Measurements from ENCODE around the gene WDR88.
A peak's percentile ranks its signal among the peaks of the same experiment; 100 is the strongest.

WDR88 gene

GRCh38 chr19:33134571-33135041, 2.7 kb downstream of the WDR88 start:
- Histone ChIP-seq H3K9me3 (ENCODE audit: insufficient read depth, low read length) (no peaks in the 10 kb centered on the region), H2AFZ (ENCODE audit: low read depth, low read length) (no peak overlapping the region), H3K9ac (ENCODE audit: low read length) (no peak overlapping the region), H3K4me1 (ENCODE audit: low read length) (no peaks in the 10 kb centered on the region), H3K36me3 (replicated peaks; ENCODE audit: low read depth, low read length) (no peaks in the 10 kb centered on the region), H3K27me3 (ENCODE audit: low read depth, low read length) (no peaks in the 10 kb centered on the region), H3K4me2 (ENCODE audit: low read length) (no peak overlapping the region), H3K79me2 (ENCODE audit: low read length) (no peaks in the 10 kb centered on the region), H3K4me3 (ENCODE audit: low read length) (no peak overlapping the region), H3K27ac (ENCODE audit: low read length) (no peak overlapping the region), H4K20me1 (ENCODE audit: insufficient read depth, low read length) (no peaks in the 10 kb centered on the region)
- TF ChIP-seq CTCF (IDR thresholded peaks at IDR 0.05; ENCODE audit: low read depth, low read length) (no peak), EZH2phosphoT487 (IDR thresholded peaks at IDR 0.05; ENCODE audit: low read depth) (no peak)

- Histone ChIP-seq H3K9me3 (ENCODE audit: insufficient read depth, low read length) (no peaks in the 10 kb centered on the region), H3K27ac (ENCODE audit: low read length) (no peak overlapping the region), H2AFZ (ENCODE audit: low read depth, low read length) (no peak overlapping the region), H3K9ac (ENCODE audit: low read length) (no peak overlapping the region), H3K36me3 (replicated peaks; ENCODE audit: low read depth, low read length) (no peaks in the 10 kb centered on the region), H3K79me2 (ENCODE audit: low read length) (no peaks in the 10 kb centered on the region), H3K27me3 (ENCODE audit: low read depth, low read length) (peaks cover 6% of the 10 kb centered on the region; the same call in 1 of the 2 replicates), H3K4me1 (ENCODE audit: low read length) (0 out of 2 replicates have a peak, but pooled peaks cover 3% of the 10 kb centered on the region), H3K4me3 (ENCODE audit: low read length) (no peak overlapping the region), H4K20me1 (ENCODE audit: insufficient read depth, low read length) (no peaks in the 10 kb centered on the region), H3K4me2 (ENCODE audit: low read length) (no peak overlapping the region)
- TF ChIP-seq EZH2phosphoT487 (IDR thresholded peaks at IDR 0.05; ENCODE audit: low read depth) = no peak
- no peak for TF ChIP-seq CTCF (IDR thresholded peaks at IDR 0.05; ENCODE audit: low read depth, low read length)
These were observed 7.3 kb downstream of the WDR88 start for GRCh38 chr19:33139165-33139564.

- H2AFZ ChIP-seq (ENCODE audit: low read depth, low read length) = peak overlapping the region; percentile 89
- peak overlapping the region; percentile 40; the same call in 1 of the 2 replicates for H3K9ac ChIP-seq (ENCODE audit: low read length)
- H3K27me3 ChIP-seq (ENCODE audit: low read depth, low read length) = peaks cover 6% of the 10 kb centered on the region; the same call in 1 of the 2 replicates
- no peaks in the 10 kb centered on the region for H3K9me3 ChIP-seq (ENCODE audit: insufficient read depth, low read length)
- H4K20me1 ChIP-seq (ENCODE audit: insufficient read depth, low read length) = no peaks in the 10 kb centered on the region
- no peaks in the 10 kb centered on the region for H3K79me2 ChIP-seq (ENCODE audit: low read length)
- 0 out of 2 replicates have a peak, but pooled peaks cover 3% of the 10 kb centered on the region for H3K4me1 ChIP-seq (ENCODE audit: low read length)
- H3K36me3 ChIP-seq (replicated peaks; ENCODE audit: low read depth, low read length) = no peaks in the 10 kb centered on the region
- TF ChIP-seq CTCF (IDR thresholded peaks at IDR 0.05; ENCODE audit: low read depth, low read length) = peak; percentile 94
- TF ChIP-seq EZH2phosphoT487 (IDR thresholded peaks at IDR 0.05; ENCODE audit: low read depth) = no peak
- H3K4me2 ChIP-seq (ENCODE audit: low read length) = peak overlapping the region; percentile 50
- peak overlapping the region; percentile 70 for H3K4me3 ChIP-seq (ENCODE audit: low read length)
- H3K27ac ChIP-seq (ENCODE audit: low read length) = no peak overlapping the region
These were observed 12.0 kb downstream of the WDR88 start for GRCh38 chr19:33143897-33144405.

GRCh38 chr19:33146209-33146608, 14.3 kb downstream of the WDR88 start:
- H3K4me1 ChIP-seq (ENCODE audit: low read length) = 0 out of 2 replicates have a peak, but pooled peaks cover 3% of the 10 kb centered on the region
- no peaks in the 10 kb centered on the region for H3K9me3 ChIP-seq (ENCODE audit: insufficient read depth, low read length)
- no peak for TF ChIP-seq CTCF (IDR thresholded peaks at IDR 0.05; ENCODE audit: low read depth, low read length)
- no peak overlapping the region for H3K4me3 ChIP-seq (ENCODE audit: low read length)
- no peak overlapping the region for H2AFZ ChIP-seq (ENCODE audit: low read depth, low read length)
- no peak overlapping the region for H3K27ac ChIP-seq (ENCODE audit: low read length)
- no peak overlapping the region for H3K9ac ChIP-seq (ENCODE audit: low read length)
- no peak overlapping the region for H3K4me2 ChIP-seq (ENCODE audit: low read length)
- H3K79me2 ChIP-seq (ENCODE audit: low read length) = no peaks in the 10 kb centered on the region
- no peaks in the 10 kb centered on the region for H3K36me3 ChIP-seq (replicated peaks; ENCODE audit: low read depth, low read length)
- peaks cover 6% of the 10 kb centered on the region; the same call in 1 of the 2 replicates for H3K27me3 ChIP-seq (ENCODE audit: low read depth, low read length)
- H4K20me1 ChIP-seq (ENCODE audit: insufficient read depth, low read length) = no peaks in the 10 kb centered on the region
